Nephron (organoid): ENCODE data around the gene DPM2.
A peak's percentile ranks its signal among the peaks of the same experiment; 100 is the strongest.

Experiments
- H3K27ac Mint-ChIP-seq, 3 experiments: 2 replicates each; pipeline ENCODE4 v1.8.0; 2020; ENCODE audit warnings: mixed read lengths in 3 of 3, mild to moderate bottlenecking in 2 of 3, moderate library complexity in 1 of 3
- H3K27me3 Mint-ChIP-seq: 2 replicates; pipeline ENCODE4 v1.8.0; 2021; ENCODE audit warnings: low read depth, mild to moderate bottlenecking, moderate library complexity, mixed read lengths
- H3K36me3 Mint-ChIP-seq: 2 replicates; pipeline ENCODE4 v1.8.0; 2020; ENCODE audit warnings: low read depth, mixed read lengths
- H3K4me1 Mint-ChIP-seq: 2 replicates; pipeline ENCODE4 v1.8.0; 2020; ENCODE audit warnings: mixed read lengths
- H3K4me3 Mint-ChIP-seq, 3 experiments: 2 replicates each; pipeline ENCODE4 v1.8.0; 2020; ENCODE audit warnings: mild to moderate bottlenecking in 3 of 3, mixed read lengths in 3 of 3, moderate library complexity in 2 of 3
- H3K9me3 Mint-ChIP-seq: 2 replicates; pipeline ENCODE4 v1.8.0; 2020; ENCODE audit warnings: mixed read lengths
- TF ChIP-seq, protein P1 (sequence below), 3 experiments: fragments of 200-600 bp; sonication (generic); IDR thresholded peaks; one replicate each; pipeline ENCODE4 v1.5.0; 2021; ENCODE audit warnings: antibody characterized with exemption in 3 of 3; ENCODE audit not compliant: unreplicated experiment in 3 of 3

Gene DPM2

DNA sequence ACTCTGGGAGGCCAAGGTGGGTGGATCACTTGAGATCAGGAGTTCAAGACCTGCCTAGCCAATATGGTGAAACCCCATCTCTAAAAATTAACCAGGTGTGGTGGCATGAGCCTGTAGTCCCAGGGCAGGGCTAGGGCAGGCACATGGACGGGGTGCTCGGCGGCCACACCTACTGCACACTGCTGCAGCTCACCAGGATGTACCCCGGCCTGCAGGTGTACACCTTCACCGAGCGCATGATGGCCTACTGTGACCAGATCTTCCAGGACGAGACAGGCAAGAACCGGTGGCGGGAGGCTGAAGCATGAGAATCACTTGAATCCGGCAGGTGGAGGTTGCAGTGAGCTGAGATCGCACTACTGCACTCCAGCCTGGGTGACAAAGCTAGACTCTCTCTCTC lies 24.0 kb downstream of the DPM2 start:
- Mint-ChIP-seq H3K9me3 (no peaks in the 10 kb centered on the region), H3K4me1 (peaks cover 12% of the 10 kb centered on the region), H3K36me3 (peaks cover 11% of the 10 kb centered on the region), H3K4me3 (no peak overlapping the region), H3K27me3 (peaks cover 10% of the 10 kb centered on the region), H3K27ac (no peak overlapping the region)
- TF ChIP-seq, protein P1, sequence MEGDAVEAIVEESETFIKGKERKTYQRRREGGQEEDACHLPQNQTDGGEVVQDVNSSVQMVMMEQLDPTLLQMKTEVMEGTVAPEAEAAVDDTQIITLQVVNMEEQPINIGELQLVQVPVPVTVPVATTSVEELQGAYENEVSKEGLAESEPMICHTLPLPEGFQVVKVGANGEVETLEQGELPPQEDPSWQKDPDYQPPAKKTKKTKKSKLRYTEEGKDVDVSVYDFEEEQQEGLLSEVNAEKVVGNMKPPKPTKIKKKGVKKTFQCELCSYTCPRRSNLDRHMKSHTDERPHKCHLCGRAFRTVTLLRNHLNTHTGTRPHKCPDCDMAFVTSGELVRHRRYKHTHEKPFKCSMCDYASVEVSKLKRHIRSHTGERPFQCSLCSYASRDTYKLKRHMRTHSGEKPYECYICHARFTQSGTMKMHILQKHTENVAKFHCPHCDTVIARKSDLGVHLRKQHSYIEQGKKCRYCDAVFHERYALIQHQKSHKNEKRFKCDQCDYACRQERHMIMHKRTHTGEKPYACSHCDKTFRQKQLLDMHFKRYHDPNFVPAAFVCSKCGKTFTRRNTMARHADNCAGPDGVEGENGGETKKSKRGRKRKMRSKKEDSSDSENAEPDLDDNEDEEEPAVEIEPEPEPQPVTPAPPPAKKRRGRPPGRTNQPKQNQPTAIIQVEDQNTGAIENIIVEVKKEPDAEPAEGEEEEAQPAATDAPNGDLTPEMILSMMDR (IDR thresholded peaks at IDR 0.05; ENCODE audit: unreplicated experiment in 3 of 3) = no peak

DNA sequence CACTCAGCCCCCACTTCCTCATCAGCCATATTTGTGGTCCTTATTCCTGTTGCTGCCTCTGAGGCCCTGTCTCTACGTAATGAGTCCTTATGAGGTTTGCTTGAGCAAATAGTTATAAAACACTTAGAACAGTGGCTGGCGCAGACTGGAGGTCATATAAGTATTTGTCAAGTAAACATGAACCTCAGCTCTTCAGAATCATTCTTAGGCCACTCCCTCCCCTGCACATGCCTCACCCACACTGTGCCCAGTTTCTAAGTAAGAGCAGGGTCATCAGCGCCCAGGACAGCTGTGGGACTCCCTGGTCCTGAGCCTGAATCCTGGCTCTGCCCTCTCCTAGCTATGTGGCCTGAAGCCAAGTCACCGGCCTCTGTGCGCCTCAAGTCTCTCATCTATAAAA lies 24.8 kb downstream of the DPM2 start:
- Mint-ChIP-seq H3K9me3 (no peaks in the 10 kb centered on the region), H3K27ac (no peak overlapping the region), H3K36me3 (peaks cover 11% of the 10 kb centered on the region), H3K27me3 (peaks cover 10% of the 10 kb centered on the region), H3K4me3 (no peak overlapping the region), H3K4me1 (peaks cover 7% of the 10 kb centered on the region)
- TF ChIP-seq, protein P1 (IDR thresholded peaks at IDR 0.05; ENCODE audit: unreplicated experiment in 3 of 3) = no peak

DNA sequence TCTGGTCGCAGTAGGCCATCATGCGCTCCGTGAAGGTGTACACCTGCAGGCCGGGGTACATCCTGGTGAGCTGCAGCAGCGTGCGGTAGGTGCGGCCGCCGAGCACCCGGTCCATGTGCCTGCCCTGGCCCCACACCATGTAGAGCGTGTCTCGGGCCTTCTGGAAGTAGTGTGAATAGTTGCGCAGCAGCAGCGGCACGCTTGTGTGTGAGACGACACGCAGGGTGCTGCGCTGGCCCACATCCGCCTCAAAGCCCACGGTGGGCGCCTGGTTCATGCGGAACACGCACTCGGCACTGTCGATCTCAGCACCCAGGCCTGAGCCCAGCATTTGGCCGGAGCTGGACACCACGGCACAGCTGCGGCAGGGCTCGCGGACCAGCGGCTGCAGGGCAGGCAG lies 25.4 kb downstream of the DPM2 start:
- peaks cover 7% of the 10 kb centered on the region for H3K4me1 Mint-ChIP-seq
- peaks cover 11% of the 10 kb centered on the region for H3K36me3 Mint-ChIP-seq
- no peak overlapping the region for H3K27ac Mint-ChIP-seq
- H3K27me3 Mint-ChIP-seq = peaks cover 10% of the 10 kb centered on the region
- TF ChIP-seq, protein P1 (IDR thresholded peaks at IDR 0.05; ENCODE audit: unreplicated experiment in 3 of 3) = no peak
- no peak overlapping the region for H3K4me3 Mint-ChIP-seq
- H3K9me3 Mint-ChIP-seq = no peaks in the 10 kb centered on the region

DNA sequence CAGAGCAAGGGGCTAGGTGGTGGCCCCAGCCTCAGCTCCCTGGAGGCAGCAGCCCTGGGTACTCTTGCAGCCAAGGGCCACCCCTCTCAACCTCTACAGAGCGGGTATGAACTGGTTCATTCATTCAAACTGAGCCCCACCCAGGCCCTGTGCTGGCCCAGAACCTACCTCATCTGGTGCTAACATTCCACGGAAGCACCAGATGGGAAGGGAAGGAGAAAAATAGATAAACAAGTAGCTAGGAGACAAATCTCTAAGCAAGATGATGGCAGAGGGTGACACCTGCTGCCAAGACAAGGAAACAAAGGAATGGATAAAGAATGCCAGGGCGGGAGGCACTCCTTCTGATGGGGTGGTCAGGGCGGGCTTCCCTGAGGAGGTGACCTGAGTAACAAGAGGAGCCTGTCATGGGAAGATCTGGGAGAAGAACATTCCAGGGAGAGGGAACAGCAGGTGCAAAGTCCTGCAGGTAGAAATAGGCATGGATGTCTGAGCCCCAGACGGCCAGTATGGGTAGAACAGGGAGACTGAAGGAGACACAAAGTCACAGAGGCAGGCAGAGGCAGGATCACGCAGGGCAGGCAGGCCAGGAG lies 26.9 kb downstream of the DPM2 start:
- TF ChIP-seq, protein P1 (IDR thresholded peaks at IDR 0.05; ENCODE audit: unreplicated experiment in 3 of 3) = peak in 2 of 3 experiments; percentile 23 to 33
- H3K27me3 Mint-ChIP-seq = peaks cover 7% of the 10 kb centered on the region
- peaks cover 11% of the 10 kb centered on the region for H3K36me3 Mint-ChIP-seq
- H3K27ac Mint-ChIP-seq = peak overlapping the region in 2 of 3 experiments; percentile 7 to 34
- H3K4me1 Mint-ChIP-seq = peaks cover 12% of the 10 kb centered on the region
- H3K9me3 Mint-ChIP-seq = no peaks in the 10 kb centered on the region
- H3K4me3 Mint-ChIP-seq = peak overlapping the region in 1 of 3 experiments; percentile 6

DNA sequence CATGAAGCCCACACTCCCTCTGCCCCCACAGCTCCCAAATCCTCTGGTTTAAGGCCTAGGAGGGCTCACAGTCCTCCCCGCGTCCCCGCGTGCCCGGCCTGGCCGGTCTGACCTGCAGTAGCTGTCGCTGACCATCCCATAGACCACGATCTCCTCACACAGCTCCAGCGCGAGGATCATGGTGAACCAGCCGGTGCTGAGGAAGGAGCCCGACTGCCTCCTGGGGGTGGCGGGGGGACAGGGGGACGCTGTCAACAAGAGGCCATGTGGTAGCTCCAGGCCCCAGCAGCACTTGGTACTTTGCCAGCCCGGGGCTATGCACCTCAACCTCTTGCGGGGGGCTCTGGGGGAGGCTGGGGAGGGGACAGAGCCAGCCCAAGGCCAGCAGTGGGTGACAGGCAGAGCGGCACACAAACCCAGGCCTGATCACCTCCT lies 27.8 kb downstream of the DPM2 start:
- H3K36me3 Mint-ChIP-seq = peaks cover 11% of the 10 kb centered on the region
- no peaks in the 10 kb centered on the region for H3K9me3 Mint-ChIP-seq
- no peak overlapping the region for H3K4me3 Mint-ChIP-seq
- H3K27me3 Mint-ChIP-seq = peaks cover 7% of the 10 kb centered on the region
- no peak overlapping the region for H3K27ac Mint-ChIP-seq
- TF ChIP-seq, protein P1 (IDR thresholded peaks at IDR 0.05; ENCODE audit: unreplicated experiment in 3 of 3) = no peak
- H3K4me1 Mint-ChIP-seq = peaks cover 17% of the 10 kb centered on the region

DNA sequence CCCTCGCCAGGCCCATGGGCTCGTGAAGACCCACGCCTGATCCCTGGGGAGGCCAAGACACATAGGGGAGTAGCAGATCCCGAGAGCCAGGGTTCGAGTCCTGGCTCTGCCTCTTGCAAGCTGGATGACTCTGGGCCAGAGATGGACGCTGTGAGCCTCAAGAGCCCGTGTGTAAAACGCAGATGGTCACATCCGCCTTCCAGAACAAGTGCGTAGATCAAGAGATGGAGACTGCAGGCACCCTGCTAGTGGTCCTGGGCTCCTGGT lies 29.1 kb downstream of the DPM2 start:
- H3K27ac Mint-ChIP-seq = no peak overlapping the region
- TF ChIP-seq, protein P1 (IDR thresholded peaks at IDR 0.05; ENCODE audit: unreplicated experiment in 3 of 3) = no peak
- H3K36me3 Mint-ChIP-seq = peaks cover 11% of the 10 kb centered on the region
- no peak overlapping the region for H3K4me3 Mint-ChIP-seq
- H3K27me3 Mint-ChIP-seq = peaks cover 7% of the 10 kb centered on the region
- H3K9me3 Mint-ChIP-seq = no peaks in the 10 kb centered on the region
- peaks cover 30% of the 10 kb centered on the region for H3K4me1 Mint-ChIP-seq
